ENCODE data around the gene SLC9B1.
"Not testable (repeated sequence)": the region's sequence is repeated elsewhere in the genome, so short reads cannot be mapped to it uniquely, and the experiment has no call there.

The SLC9B1 gene

DNA sequence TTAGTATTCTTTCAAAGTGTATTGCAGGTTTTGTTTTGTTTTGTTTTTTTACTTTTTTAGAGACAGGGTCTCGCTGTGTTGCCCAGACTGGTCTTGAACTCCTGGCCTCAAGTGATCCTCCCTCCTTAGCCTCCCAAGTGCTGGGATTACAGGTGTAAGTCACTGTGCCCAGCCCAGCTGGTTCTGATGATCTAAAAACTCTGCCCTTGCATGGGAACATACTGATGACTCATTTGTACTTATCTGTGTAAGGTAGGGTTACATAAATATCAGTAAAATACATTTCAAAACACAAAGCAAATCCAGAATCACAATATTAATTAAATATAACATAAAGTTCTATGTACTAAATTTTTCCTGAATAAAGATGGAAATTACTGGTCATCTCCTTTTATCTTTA lies 7.4 kb upstream of the SLC9B1 start:
- no peak for DNase-seq (ENCODE audit: low spot score)
- no peak overlapping the region for H3K4me3 Mint-ChIP-seq
- no peaks in the 10 kb centered on the region for H3K9me3 Mint-ChIP-seq
- peaks cover 14% of the 10 kb centered on the region for H3K36me3 Mint-ChIP-seq (ENCODE audit: low read depth)
- no peak overlapping the region for H3K27ac Mint-ChIP-seq
- H3K4me1 Mint-ChIP-seq (ENCODE audit: low read depth), result peaks cover 3% of the 10 kb centered on the region
- no peaks in the 10 kb centered on the region for H3K27me3 Mint-ChIP-seq (ENCODE audit: low read depth)

DNA sequence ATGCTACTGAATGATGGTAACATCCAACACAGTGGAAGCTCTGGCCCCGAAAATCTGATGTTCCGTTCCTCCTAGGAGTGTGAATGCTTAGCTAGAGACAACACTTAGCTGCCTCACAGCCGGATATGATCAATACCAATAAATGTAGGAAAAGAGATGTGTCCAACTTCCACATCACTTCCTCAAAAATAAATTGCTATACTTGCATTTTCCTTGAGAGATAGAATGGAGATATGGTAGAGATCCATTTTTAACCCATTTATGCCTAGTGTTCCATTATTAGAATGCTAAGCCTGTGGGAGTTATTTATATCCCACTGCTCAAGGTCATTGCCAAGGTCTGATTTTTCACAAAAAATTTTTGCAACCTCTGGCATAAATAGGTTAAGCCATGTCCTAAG lies 5.5 kb upstream of the SLC9B1 start:
- no peak overlapping the region for H3K4me3 Mint-ChIP-seq
- no peaks in the 10 kb centered on the region for H3K9me3 Mint-ChIP-seq
- no peak for DNase-seq (ENCODE audit: low spot score)
- peaks cover 7% of the 10 kb centered on the region for H3K36me3 Mint-ChIP-seq (ENCODE audit: low read depth)
- H3K4me1 Mint-ChIP-seq (ENCODE audit: low read depth), result peaks cover 8% of the 10 kb centered on the region
- no peak overlapping the region for H3K27ac Mint-ChIP-seq
- no peaks in the 10 kb centered on the region for H3K27me3 Mint-ChIP-seq (ENCODE audit: low read depth)

GRCh38 chr4:103021120-103021519 lies 1.6 kb upstream of the SLC9B1 start:
- Mint-ChIP-seq H3K9me3 (no peaks in the 10 kb centered on the region), H3K27me3 (ENCODE audit: low read depth) (no peaks in the 10 kb centered on the region), H3K27ac (peak overlapping the region; percentile 29), H3K4me3 (no peak overlapping the region), H3K4me1 (ENCODE audit: low read depth) (peaks cover 18% of the 10 kb centered on the region), H3K36me3 (ENCODE audit: low read depth) (peaks cover 7% of the 10 kb centered on the region)
- DNase-seq (ENCODE audit: low spot score), result no peak

- H3K36me3 Mint-ChIP-seq (ENCODE audit: low read depth), result peaks cover 2% of the 10 kb centered on the region
- H3K27me3 Mint-ChIP-seq (ENCODE audit: low read depth), result no peaks in the 10 kb centered on the region
- peak overlapping the region; percentile 98 for H3K27ac Mint-ChIP-seq
- H3K4me1 Mint-ChIP-seq (ENCODE audit: low read depth), result peaks cover 19% of the 10 kb centered on the region
- DNase-seq (ENCODE audit: low spot score), result no peak
- peak overlapping the region; percentile 94 for H3K4me3 Mint-ChIP-seq
- no peaks in the 10 kb centered on the region for H3K9me3 Mint-ChIP-seq
Measured at GRCh38 chr4:103018391-103019307, 856 bp downstream of the SLC9B1 start.

- Mint-ChIP-seq H3K4me3 (no peak overlapping the region), H3K27me3 (ENCODE audit: low read depth) (no peaks in the 10 kb centered on the region), H3K27ac (no peak overlapping the region), H3K36me3 (ENCODE audit: low read depth) (no peaks in the 10 kb centered on the region), H3K4me1 (ENCODE audit: low read depth) (peaks cover 5% of the 10 kb centered on the region), H3K9me3 (no peaks in the 10 kb centered on the region)
- DNase-seq (ENCODE audit: low spot score), result no peak
Measured at GRCh38 chr4:103012551-103012950, 7.0 kb downstream of the SLC9B1 start.

GRCh38 chr4:103012060-103012459 lies 7.4 kb downstream of the SLC9B1 start:
- H3K4me1 Mint-ChIP-seq (ENCODE audit: low read depth), result peaks cover 7% of the 10 kb centered on the region
- H3K36me3 Mint-ChIP-seq (ENCODE audit: low read depth), result no peaks in the 10 kb centered on the region
- H3K9me3 Mint-ChIP-seq, result no peaks in the 10 kb centered on the region
- H3K27me3 Mint-ChIP-seq (ENCODE audit: low read depth), result no peaks in the 10 kb centered on the region
- H3K27ac Mint-ChIP-seq, result no peak overlapping the region
- H3K4me3 Mint-ChIP-seq, result no peak overlapping the region
- no peak for DNase-seq (ENCODE audit: low spot score)

DNA sequence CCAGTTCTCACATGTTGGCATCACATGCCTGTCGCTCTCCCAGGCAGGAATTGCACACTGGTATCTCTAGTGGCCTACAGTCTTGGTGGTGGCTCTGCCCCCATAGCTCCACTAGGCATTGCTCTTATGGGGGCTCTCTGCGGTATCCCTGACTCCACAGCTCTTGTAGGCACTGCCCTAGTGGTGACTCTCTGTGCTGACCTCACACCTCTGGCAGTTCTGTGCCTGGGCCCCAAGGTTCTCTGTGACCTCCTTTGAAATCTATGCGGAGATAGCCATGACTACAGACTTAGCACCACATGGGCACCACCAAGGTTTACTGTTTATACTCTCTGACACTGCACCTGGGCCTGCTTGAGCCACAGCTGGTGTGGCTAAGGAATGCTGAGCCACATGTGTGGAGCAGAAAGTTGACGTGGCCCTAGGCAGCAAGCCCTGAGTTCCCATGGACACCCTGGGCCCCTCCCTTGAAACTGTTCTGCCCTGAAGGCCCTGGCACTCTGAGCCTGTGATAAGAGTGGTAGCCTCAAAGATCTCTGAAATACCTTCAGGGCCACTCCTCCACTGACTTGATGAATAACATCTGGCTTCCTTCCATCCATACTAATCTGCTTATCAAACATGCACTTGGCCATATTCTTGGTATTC lies 8.0 kb downstream of the SLC9B1 start:
- no peak overlapping the region for H3K4me3 Mint-ChIP-seq
- peaks cover 7% of the 10 kb centered on the region for H3K4me1 Mint-ChIP-seq (ENCODE audit: low read depth)
- H3K27ac Mint-ChIP-seq, result no peak overlapping the region
- no peaks in the 10 kb centered on the region for H3K36me3 Mint-ChIP-seq (ENCODE audit: low read depth)
- H3K27me3 Mint-ChIP-seq (ENCODE audit: low read depth), result no peaks in the 10 kb centered on the region
- no peak for DNase-seq (ENCODE audit: low spot score)
- no peaks in the 10 kb centered on the region for H3K9me3 Mint-ChIP-seq

DNA sequence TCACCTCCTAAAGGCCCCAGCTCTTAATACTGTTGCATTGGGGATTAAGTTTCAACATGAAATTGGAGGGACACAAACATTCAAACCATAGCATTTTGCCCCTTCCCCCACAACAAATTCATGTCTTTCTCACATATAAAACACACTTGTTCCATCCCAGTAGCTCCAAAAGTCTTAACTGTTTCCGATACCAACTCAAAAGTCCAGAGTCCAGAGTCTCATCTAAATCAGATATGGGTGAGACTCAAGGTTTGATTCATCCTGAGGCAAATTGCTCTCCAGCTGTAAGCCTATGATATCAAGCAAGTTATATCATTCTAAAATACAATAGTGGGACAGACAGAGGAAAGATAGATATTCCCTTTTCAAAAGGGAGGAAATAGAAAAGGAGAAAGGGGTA lies 8.7 kb downstream of the SLC9B1 start:
- H3K36me3 Mint-ChIP-seq (ENCODE audit: low read depth), result no peaks in the 10 kb centered on the region
- no peak overlapping the region for H3K4me3 Mint-ChIP-seq
- DNase-seq (ENCODE audit: low spot score), result no peak
- peaks cover 2% of the 10 kb centered on the region for H3K27me3 Mint-ChIP-seq (ENCODE audit: low read depth)
- H3K4me1 Mint-ChIP-seq (ENCODE audit: low read depth), result peaks cover 7% of the 10 kb centered on the region
- no peak overlapping the region for H3K27ac Mint-ChIP-seq
- no peaks in the 10 kb centered on the region for H3K9me3 Mint-ChIP-seq

- DNase-seq (ENCODE audit: low spot score), result no peak
Measured at GRCh38 chr4:103008875-103009729, 10.4 kb downstream of the SLC9B1 start.

DNA sequence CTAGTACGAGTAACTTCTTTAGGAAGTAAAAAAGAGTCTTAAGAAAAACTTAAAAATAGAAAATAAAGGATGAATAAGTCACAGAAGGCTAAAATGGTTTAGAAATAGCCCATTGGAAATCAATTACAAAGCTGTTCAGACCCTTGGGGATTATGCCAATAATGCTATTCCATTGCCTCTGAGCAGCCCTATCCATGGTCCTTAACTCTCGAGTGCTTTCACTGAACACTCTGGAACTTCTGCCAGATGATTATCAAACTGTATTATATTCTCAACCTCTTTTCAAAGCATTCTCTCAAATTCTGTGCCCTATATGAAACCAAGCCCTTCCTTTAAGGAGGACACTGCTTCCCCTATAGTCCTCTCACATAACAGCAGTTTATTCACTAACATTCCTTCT lies 17.0 kb downstream of the SLC9B1 start:
- Mint-ChIP-seq H3K36me3 (ENCODE audit: low read depth) (peaks cover 9% of the 10 kb centered on the region), H3K27ac (no peak overlapping the region), H3K4me3 (no peak overlapping the region), H3K9me3 (peaks cover 32% of the 10 kb centered on the region), H3K4me1 (ENCODE audit: low read depth) (peaks cover 2% of the 10 kb centered on the region), H3K27me3 (ENCODE audit: low read depth) (peaks cover 10% of the 10 kb centered on the region)
- no peak for DNase-seq (ENCODE audit: low spot score)

More at GRCh38 chr4:103008875-103009729, 10.4 kb downstream of the SLC9B1 start:
- H3K36me3 Mint-ChIP-seq (ENCODE audit: low read depth), result no peaks in the 10 kb centered on the region
- H3K4me1 Mint-ChIP-seq (ENCODE audit: low read depth), result peaks cover 7% of the 10 kb centered on the region
- no peak overlapping the region for H3K27ac Mint-ChIP-seq
- H3K27me3 Mint-ChIP-seq (ENCODE audit: low read depth), result peaks cover 10% of the 10 kb centered on the region
- no peak overlapping the region for H3K4me3 Mint-ChIP-seq
- no peaks in the 10 kb centered on the region for H3K9me3 Mint-ChIP-seq

- no peaks in the 10 kb centered on the region for H3K27me3 Mint-ChIP-seq (ENCODE audit: low read depth)
- peaks cover 31% of the 10 kb centered on the region for H3K9me3 Mint-ChIP-seq
- no peak overlapping the region for H3K4me3 Mint-ChIP-seq
- no peak overlapping the region for H3K27ac Mint-ChIP-seq
- peaks cover 11% of the 10 kb centered on the region for H3K36me3 Mint-ChIP-seq (ENCODE audit: low read depth)
- no peak for DNase-seq (ENCODE audit: low spot score)
- peaks cover 3% of the 10 kb centered on the region for H3K4me1 Mint-ChIP-seq (ENCODE audit: low read depth)
Measured at GRCh38 chr4:102994803-102995202, 24.7 kb downstream of the SLC9B1 start.

DNA sequence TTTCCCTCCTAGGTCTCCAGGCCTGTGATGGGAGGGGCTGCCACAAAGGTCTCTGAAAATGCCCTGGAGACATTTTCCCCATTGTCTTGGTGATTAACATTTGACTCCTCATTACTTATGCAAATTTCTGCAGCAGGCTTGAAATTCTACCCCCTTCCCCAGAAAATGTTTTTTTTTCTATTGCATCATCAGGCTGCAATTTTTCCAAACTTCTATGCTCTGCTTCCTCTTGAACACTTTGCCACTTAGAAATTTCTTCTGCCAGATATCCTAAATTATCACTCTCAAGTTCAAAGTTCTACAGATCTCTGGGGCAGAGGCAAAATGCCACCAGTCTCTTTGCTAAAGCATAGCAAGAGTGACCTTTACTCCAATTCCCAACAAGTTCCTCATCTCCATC lies 25.5 kb downstream of the SLC9B1 start:
- peaks cover 11% of the 10 kb centered on the region for H3K36me3 Mint-ChIP-seq (ENCODE audit: low read depth)
- H3K9me3 Mint-ChIP-seq, result peaks cover 25% of the 10 kb centered on the region
- H3K27ac Mint-ChIP-seq; H3K4me1 Mint-ChIP-seq (ENCODE audit: low read depth); H3K4me3 Mint-ChIP-seq; H3K27me3 Mint-ChIP-seq (ENCODE audit: low read depth); DNase-seq (ENCODE audit: low spot score): not testable (repeated sequence)

DNA sequence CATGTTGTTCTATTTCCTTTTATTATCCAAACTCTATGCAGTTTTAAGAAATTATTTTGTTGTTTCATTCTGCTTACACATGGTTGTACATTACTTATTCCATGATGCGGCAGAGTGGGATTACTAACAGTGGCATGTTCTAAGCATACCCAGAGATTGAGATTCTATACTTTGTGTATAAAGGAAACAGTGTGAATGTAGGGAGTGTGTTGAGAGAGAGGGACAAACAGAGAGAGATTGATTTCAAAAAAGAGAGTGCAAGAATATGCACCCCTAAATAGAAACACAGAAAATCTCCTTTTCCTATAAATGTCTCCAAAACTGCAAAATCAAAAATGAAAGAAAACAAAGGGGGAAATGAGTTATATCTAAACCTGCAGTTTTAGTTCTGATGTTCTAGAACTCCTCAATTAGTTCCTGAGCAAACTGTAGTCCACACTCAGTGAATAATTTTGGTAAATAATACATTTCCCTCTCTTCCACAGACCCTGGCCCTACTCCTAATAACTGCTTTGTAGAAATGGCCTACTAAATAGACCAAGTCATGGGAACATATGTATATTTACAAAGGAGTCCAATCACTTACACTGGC lies 31.0 kb downstream of the SLC9B1 start:
- H3K36me3 Mint-ChIP-seq (ENCODE audit: low read depth), result peaks cover 13% of the 10 kb centered on the region
- no peaks in the 10 kb centered on the region for H3K27me3 Mint-ChIP-seq (ENCODE audit: low read depth)
- DNase-seq (ENCODE audit: low spot score), result no peak
- peak overlapping the region; percentile 73 for H3K27ac Mint-ChIP-seq
- peaks cover 18% of the 10 kb centered on the region for H3K9me3 Mint-ChIP-seq
- peak overlapping the region; percentile 46 for H3K4me3 Mint-ChIP-seq
- H3K4me1 Mint-ChIP-seq (ENCODE audit: low read depth), result peaks cover 37% of the 10 kb centered on the region

Measured in T-helper 2 cell treated with Interferon-gamma antibody and Interleukin-4, amounts not matched to agents 5 μg/mL and 100 μg/mL, for 36 hours (primary cell).